GM18520 (cell line): ENCODE data around the gene GPR137.

Experiments
- ATAC-seq: cut with Tn5 transposase; IDR thresholded peaks from one replicate; pipeline ENCODE4 v1.9.1; 2021; ENCODE audit not compliant: unreplicated experiment

GPR137 gene

DNA sequence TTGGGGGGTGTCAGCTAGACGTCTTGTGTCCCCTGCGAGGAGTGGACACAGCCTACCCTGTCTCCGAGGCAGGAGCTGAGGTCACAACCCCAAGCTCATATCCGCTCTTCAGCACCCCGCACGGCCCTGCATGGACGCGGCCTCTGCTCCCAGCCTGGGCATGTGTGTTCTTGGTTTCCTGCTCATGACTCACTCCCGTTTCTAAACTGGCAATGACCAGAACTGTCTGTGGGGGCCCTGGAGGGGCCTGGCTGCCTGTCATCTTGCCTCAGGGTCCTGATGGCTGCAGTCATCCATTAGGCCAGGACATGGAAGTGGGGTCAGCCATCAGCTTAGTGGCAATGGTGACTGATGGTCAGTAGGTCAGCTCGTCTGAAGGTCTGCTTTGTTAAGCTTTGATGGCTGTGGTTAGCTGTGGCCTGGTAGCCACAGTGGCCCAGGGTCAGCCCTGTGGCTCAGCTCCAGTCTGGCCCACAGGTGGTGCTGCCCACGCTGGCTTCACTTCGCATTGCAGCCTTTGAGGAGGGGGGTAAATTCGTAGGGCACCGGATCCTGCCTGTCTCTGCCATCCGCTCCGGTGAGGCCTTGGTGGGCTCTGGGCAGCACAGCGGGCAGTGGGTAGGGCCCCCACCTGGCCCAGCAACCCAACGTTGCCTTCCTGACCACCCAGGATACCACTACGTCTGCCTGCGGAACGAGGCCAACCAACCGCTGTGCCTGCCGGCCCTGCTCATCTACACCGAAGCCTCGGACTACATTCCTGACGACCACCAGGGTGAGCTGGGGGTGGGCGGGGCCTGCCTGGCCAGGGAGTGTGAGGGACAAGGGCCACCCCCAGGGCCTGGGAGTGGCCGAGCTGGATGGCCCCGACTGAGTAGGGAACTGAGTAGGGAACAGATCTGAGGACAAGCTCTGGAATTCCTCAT is 22.4 kb upstream of the GPR137 start:
- no peak for ATAC-seq

DNA sequence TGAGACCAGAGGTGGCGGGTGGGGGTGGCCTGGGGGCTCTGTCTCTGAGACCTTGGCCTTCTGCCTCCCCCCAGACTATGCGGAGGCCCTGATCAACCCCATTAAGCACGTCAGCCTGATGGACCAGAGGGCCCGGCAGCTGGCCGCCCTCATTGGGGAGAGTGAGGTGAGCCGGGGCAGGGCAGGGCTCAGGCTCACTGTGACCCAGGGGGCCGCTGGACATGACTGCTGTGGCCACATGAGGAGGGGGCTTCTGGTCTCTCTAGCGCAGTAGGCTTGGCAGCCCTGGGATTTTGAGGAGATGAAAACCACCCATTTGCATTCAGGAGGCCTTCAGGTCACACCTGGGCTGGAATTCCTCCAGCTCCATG is 21.7 kb upstream of the GPR137 start:
- no peak for ATAC-seq

DNA sequence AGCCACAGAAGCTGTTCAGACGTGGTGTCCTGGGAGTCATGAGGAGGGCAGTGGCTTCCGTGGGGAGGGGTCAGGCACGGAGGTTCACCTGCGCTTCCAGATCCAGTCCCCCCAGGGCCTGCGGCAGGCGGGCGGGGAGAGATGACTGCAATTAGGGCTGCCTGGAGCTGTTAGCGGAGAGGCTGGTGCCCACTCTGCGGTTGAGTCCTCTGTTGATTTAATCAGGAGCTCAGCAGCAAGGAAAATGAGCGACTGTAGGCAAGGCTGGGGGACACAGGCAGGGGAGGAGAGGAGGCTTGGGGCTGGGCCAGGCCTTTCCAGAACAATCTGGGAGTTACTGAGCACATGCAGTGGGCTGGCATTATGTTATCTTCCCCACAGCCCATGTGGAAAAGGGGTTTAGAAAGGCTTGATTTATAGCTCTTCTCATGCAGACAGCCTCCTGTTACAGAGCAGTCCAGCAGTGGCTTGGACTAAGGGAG is 21.2 kb upstream of the GPR137 start:
- no peak for ATAC-seq

DNA sequence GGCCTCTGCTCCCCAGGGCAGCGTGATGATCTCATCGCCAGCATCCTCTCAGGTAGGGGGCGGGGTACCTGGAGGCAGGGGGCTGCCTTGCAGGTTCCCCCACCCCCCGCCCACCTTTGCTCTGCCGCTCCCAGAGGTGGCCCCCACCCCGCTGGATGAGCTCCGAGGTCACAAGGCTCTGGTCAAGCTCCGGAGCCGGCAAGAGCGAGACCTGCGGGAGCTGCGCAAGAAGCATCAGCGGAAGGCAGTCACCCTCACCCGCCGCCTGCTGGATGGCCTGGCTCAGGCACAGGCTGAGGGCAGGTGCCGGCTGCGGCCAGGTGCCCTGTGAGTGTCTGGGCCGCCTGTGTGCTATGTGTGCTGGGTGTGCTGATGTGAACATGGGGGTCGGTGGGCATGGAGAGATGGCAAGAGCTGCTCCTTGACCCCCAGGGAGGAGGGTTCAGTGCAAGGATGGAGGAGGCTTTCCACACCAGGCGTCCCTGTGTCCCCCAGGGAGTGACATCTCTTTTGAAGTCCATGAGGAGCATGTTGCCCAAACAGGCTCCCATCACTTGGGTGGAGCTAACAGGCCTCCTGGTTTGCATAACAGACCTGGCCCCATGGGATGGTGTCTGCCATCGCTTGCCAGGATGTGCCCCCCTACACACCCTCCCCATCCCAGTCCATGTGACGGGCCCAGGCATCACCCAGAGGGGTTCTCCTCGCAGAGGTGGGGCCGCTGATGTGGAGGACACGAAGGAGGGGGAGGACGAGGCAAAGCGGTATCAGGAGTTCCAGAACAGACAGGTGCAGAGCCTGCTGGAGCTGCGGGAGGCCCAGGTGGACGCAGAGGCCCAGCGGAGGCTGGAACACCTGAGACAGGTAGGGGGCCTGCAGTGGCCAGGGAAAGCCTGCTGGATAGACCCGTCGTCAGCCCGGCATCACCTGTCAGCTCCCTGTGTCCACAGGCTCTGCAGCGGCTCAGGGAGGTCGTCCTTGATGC is 20.2 kb upstream of the GPR137 start:
- ATAC-seq, result no peak

DNA sequence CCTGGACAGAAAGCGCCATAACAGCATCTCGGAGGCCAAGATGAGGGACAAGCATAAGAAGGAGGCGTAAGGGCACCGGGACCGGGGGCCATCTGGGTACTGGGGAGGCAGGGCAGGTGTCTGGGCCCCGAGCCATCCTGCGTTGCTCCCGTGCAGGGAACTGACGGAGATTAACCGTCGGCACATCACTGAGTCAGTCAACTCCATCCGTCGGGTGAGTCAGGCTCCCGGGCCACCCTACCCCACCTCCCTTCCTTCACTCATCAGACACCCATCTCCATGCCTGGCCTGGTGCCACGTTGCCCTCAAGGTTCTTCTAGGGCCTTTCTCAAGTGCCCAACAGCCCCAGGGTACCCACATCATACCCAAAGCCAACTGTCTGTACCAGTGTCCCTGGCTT is 19.3 kb upstream of the GPR137 start:
- ATAC-seq, result no peak

DNA sequence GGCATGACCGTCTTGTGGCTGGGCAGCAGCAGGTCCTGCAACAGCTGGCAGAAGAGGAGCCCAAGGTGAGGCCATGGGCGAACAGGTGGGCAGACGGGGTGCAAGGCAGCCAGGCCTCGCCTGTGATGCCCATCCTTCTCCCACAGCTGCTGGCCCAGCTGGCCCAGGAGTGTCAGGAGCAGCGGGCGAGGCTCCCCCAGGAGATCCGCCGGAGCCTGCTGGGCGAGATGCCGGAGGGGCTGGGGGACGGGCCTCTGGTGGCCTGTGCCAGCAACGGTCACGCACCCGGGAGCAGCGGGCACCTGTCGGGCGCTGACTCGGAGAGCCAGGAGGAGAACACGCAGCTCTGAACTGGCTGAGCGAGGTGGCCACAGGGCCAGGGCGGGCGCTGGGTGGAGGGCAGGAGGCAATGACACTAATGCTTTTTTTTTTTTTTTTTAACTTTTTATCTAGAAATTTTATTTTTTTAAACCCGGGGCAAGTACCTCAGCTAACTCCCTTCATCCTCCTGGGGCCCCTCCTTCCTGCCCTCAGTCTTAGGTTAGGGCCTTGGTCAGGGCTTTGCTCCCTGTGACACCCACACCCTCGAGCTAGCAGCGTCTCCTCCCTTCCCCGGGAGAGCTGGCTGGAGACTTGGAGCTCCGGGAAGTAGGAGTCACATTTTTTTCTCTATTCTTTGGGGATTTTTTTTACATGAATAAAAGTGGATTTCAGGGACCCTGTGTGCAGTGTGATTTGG is 18.3 kb upstream of the GPR137 start:
- no peak for ATAC-seq

DNA sequence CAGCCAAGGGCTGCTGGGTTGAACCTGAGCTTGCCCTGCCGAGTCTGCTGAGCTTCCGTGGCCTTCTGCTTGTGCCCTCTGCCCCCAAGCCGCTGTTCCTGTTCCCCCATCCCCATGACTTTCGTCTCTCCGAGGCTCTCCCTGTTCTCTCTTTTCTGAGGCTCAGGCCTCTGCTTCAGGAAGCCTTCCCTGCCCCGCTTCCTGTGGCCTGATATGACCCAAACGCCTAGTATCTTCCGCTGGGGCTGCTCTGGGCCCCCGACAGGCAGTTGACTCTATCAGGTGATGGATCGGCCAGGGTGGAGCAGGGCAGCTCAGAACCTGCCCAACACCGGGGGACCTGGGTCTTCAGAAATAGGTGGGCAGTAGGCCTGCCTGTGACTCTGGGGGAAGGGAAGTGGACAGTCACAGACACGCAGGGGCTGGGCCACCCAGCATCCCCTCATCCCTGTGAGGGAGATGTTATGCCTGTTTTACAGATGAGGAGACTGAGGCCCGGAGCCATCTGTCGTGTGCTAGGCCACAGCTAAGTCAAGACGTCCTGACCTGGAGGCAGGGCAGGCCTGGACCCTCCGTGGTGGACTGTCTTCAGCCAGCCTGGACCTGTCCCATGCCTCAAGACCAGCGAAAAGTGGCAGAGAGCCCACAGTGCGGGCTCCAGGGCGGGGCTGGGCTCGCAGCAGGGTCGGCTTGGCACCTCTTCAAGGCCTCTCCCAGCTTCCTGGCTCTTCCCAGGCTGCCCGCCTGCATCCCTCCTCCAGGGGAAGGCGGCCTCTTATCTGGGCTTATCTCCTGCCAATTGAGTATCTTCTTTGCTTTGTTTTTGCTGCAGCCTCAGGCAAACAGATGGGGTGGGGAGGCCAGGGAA is 17.4 kb upstream of the GPR137 start:
- no peak for ATAC-seq

DNA sequence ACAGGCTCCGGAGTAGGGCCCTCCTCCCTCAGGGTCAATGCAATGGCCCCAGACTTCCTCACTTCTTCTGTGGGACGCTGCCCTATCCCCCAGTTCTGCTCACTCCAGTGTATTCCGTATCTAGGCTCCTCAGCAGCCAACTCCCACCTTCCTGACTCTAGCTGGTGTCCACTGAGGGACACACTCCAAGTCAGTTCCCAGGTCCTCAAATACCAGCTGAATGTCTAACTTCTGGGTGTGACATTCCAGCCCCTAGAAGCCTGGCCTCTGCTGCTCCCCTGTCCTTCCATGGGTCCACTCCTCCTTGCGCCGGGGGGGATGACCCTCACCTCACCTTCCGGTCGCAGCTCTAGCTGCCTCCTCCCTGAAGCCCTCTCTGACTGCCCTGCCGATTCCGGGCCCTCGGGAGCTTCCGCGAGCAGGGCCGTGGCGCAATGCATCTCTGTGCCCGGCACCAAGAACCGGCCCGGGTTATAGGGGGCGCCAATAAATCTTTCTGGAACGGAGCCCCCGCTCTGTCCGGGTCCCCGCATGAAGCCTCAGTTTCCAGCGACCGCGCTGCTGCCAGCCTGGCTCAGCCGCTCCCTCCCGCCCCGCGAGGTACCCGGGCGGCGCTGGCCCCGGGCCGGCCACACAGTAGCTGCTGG is 16.6 kb upstream of the GPR137 start:
- ATAC-seq, result peak; percentile 5

DNA sequence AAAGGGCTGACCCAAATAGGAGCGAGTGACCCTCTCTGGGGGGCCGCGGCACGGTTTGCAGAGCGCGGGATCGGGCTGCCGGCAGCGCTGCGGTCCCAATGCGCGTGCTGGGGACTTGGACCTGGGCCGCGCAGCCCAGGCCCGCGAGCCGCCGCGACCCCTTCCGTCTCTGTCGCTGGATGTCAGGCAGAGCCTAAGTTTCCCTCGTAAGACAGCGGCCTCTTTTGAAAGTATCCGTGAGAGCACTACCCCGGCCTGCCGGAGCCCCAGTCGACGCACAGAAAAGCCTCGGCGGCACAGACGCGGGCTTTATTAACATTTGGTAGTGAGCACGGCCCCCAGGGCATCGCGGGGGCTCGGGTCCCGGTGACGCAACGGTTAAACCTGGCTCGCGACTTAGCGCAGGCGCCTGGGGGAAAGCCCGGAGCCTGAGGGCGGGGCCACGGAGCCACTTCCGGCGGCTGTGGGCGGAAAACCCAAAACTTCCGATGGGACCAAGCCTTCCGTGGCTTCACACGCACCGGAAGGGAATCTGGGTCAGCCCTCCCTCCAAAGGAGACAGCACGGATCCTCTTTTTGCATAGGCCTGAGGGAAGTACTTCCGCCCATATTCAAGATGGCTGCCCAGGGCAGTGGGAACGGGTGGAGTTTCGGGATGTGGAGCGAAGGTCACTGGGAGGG is 16.0 kb upstream of the GPR137 start:
- peak; percentile 72 for ATAC-seq

DNA sequence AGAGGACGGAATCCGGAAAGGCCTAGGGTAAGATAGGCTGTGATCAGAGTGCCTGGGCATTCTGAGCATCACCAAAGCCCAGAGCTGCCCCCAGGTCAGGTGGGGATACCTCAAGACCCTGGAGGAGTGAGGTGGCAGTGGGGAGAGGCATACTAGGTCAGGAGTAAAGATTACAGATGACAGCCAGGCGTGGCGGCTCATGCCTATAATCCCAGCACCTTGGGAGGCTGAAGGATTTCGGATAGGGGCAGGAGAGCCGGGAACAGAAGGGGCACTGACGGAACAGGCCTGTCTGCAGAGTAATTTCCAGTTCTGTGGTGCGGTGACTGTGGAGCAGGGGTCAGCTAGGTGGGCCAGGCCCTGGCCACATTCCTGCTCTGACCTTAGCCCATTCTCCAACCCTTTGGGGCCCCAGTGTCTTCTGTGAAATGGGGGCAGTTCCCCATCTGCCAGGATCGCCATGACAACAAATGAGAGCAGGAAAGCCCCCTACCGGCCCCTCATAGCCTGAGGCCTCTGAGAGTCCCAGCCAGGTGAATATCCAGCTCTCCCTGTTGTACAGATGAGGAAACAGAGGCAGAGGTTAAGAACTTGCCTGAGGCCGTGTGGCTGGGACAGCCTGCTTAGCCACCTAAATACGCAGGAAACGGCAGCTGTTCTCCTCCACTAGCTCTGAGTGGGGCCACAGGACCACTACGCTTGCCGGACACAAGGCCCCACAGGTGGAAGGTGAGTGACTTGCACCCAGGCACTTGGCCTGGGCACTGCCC is 10.4 kb upstream of the GPR137 start:
- no peak for ATAC-seq

DNA sequence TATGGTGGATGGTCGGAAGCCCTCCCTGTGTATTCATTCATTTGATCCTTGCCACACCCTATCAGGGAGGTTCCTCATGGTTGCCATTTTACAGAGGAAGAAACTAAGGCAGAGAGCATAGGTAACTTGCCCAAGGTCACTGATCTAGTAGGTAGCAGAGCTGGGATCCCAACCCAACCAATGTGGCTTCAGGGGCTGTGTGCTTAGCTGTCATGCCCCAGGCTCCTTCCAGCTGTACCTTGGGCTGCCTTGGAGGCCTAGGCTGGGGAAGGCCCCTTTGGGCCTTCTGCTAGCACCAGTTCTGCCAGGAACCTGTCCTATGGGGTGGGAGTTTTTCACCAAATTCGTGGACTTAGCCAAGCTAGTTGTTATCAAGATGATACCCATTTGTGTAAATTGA is 9.8 kb upstream of the GPR137 start:
- no peak for ATAC-seq

DNA sequence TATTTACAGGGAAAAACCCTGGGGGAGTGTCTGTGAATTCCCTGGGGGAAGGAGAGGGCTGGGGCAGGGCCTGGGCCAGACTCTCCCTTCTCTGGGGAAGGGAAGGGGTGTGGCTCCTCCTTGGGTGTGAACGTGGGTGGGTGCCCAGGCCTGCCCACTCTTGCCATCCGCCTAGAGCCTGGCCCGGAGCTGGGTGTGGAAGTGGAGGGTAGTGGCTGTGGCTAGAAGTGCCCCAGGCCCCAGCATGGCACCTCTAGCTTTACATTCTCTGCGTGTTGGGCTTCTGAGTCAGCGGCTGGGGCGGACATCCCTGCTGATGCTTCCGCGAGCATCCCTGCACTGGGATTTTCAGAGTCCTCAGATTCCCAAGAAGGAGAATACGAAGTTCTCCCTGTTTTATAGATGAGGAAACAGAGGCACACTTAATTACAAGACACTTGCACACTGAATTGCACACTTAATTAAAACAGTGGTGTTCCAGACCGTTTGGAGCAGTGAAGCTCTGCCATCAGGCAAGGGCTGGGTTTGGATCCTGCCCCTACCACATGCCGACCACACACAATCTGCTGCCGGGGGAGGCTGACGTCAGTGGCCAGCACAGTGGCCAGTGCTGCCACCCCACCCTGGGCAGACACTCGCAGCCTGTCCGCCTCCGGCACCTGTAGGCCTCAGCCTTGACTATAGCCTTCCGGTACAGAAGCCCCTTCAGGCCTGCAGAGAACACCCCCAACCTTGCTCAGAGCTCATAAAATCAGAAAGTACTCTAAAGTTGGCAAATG is 8.8 kb upstream of the GPR137 start:
- no peak for ATAC-seq

DNA sequence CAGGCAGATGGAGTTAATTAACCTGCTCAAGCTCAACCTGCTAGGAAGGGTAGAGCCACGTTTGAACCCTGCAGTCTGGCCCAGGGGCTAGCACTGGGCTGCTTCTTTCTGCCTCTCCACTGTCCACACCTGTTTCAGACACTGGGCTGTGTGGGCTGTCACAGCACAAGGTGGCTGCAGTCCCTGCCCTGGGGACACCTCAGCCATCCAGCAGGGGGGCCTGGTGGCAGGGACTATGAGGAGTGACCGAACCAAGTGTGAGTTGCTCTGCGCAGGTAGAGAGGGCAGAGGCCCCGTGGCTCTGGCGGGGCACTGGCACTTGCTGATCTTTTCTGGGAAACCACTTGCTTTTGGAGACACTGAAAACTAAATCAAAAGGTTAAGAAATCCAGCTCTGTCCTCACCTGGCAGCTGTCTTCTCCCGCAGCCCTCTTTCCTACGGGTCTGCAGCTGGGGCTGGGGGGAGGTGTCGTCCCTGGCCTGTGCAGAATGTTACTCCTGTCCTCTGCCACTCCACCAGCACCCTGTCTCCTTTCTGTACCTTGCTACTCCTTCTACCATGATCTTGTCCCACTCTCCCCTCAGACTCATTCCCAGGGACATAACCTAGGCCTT is 7.0 kb upstream of the GPR137 start:
- no peak for ATAC-seq

DNA sequence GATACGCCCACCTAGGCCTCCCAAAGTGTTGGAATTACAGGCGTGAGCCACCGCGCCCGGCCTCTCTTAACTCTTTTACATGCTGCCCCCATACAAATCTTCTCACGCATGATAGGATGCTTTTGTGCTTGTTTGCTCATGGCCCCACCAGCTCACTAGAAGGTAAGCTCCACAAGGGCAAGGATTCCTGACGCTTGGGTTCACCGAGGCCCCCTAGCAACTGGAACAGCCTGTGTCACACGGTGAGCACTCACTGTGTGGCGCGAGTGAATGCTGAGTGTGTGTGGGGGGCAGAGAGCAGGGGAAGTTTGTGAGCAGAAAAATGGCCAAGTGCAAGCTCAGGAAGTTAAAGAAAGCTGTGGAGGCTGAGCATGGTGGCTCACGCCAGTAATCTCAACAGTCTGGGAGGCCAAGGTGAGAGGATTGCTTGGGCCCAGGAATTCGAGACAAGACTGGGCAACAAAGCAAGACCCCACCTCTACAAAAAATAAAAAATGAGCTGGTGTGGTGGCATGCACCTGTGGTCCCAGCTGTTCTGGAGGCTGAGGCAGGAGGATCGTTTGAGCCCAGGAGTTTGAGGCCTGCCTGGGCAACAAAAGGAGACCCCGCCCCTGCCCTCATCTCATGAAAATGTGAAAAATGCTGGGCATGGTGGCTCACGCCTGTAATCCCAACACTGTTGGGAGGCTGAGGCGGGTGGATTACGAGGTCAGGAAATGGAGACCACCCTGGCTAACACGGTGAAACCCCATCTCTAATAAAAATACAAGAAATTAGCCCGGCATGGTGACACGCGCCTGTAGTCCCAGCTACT is 3.5 kb upstream of the GPR137 start:
- ATAC-seq, result no peak

DNA sequence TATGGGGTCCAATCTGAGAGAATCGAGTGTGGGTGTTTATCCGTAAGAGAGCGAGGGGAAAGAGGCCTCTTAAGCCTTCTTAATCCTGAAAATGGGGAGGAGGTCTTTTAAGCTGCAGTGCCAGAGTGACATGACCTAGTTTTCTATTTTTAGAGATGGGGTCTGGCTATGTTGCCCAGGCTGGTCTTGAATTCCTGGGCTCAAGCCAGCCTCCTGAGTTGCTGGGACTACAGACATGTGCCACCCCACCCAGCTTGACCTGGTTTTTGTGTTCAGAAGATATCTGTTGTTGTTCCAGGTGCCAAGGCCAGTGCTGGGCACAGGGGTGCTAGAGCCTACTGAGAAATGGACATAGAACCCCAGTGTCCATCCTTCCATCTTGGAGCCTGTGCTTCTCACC is 2.6 kb upstream of the GPR137 start:
- no peak for ATAC-seq
